ENCODE results near the gene RPL19.
A peak's percentile ranks its signal among the peaks of the same experiment; 100 is the strongest.
"Not testable (repeated sequence)": the region's sequence is repeated elsewhere in the genome, so short reads cannot be mapped to it uniquely, and the experiment has no call there.

RPL19 gene

GRCh38 chr17:39244600-39245570 lies 44.8 kb downstream of the RPL19 start:
- DNase-seq (ENCODE audit: low spot score), result peak; percentile 76

- no peak for DNase-seq (ENCODE audit: low spot score)
Measured at GRCh38 chr17:39246274-39246673, 46.2 kb downstream of the RPL19 start.

GRCh38 chr17:39250076-39250475 lies 50.0 kb downstream of the RPL19 start:
- DNase-seq (ENCODE audit: low spot score), result not testable (repeated sequence)

GRCh38 chr17:39251997-39252396 lies 51.9 kb downstream of the RPL19 start:
- no peak for DNase-seq (ENCODE audit: low spot score)

- DNase-seq (ENCODE audit: low spot score), result no peak
Measured at GRCh38 chr17:39252788-39253460, 52.8 kb downstream of the RPL19 start.
